Spleen (tissue), 11 donors: Measurements from ENCODE around the gene PAX5. TPM values are rescaled to one million over a fixed set of nuclear protein-coding genes. Genes with fewer than 3 reads are reported as not detected.

Experiments
- DNase-seq: peaks from one replicate; pipeline ENCODE4 v3.0.0-alpha.2; 2020
- H3K27ac ChIP-seq, 8 donors: fragments of 200-600 bp; sonication (generic) in 7 of 8; 1 replicate in 4 of 8; 2 replicates in 4 of 8; pipeline versions ENCODE4 v1.5.0 to v1.8.0; 2016 to 2021; ENCODE audit warnings: inconsistent platforms in 4 of 8, mild to moderate bottlenecking in 4 of 8, moderate library complexity in 1 of 8
- H3K27me3 ChIP-seq, 7 donors: fragments of 200-600 bp; sonication (generic) in 6 of 7; replicated peaks in 1 of 7; 1 replicate in 4 of 7; 2 replicates in 3 of 7; pipeline versions ENCODE4 v1.5.0 to v1.8.0; 2016 to 2021; ENCODE audit warnings: inconsistent platforms in 3 of 7, mild to moderate bottlenecking in 1 of 7
- H3K36me3 ChIP-seq, 6 donors: fragments of 200-600 bp; sonication (generic) in 5 of 6; 1 replicate in 4 of 6; 2 replicates in 2 of 6; pipeline versions ENCODE4 v1.5.0 to v1.8.0; 2016 to 2021; ENCODE audit warnings: inconsistent platforms in 2 of 6
- H3K4me1 ChIP-seq, 6 donors: fragments of 200-600 bp; sonication (generic) in 5 of 6; 1 replicate in 3 of 6; 2 replicates in 3 of 6; pipeline versions ENCODE4 v1.5.0 to v1.8.0; 2016 to 2021; ENCODE audit warnings: inconsistent platforms in 3 of 6
- H3K4me3 ChIP-seq, 8 donors: fragments of 200-600 bp; sonication (generic) in 7 of 8; 1 replicate in 4 of 8; 2 replicates in 4 of 8; pipeline versions ENCODE4 v1.5.0 to v1.8.0; 2016 to 2021; ENCODE audit warnings: inconsistent platforms in 4 of 8, mild to moderate bottlenecking in 4 of 8, moderate library complexity in 2 of 8
- H3K9me3 ChIP-seq, 8 donors: fragments of 200-600 bp; sonication (generic) in 7 of 8; 1 replicate in 4 of 8; 2 replicates in 4 of 8; pipeline versions ENCODE4 v1.5.0 to v1.8.0; 2016 to 2021; ENCODE audit warnings: inconsistent platforms in 4 of 8
- POLR2A ChIP-seq, 3 donors: fragments of 450-650 bp; IDR thresholded peaks; one replicate each; pipeline ENCODE4 v1.5.1; 2017; ENCODE audit warnings: antibody characterized with exemption in 3 of 3, mild to moderate bottlenecking in 1 of 3
- POLR2AphosphoS5 ChIP-seq, 3 donors: sonication (generic); formaldehyde crosslinking; IDR thresholded peaks; one replicate each; pipeline ENCODE4 v1.5.1; 2017; ENCODE audit warnings: antibody characterized with exemption in 3 of 3
- WGBS, 5 donors: extraction: QIAGEN DNeasy Blood & Tissue Kit in 3 of 5; methylation state at CpG; one replicate each; pipeline versions ENCODE4 v1.1.5 to v1.1.7; 2013 to 2018; 5-methylcytosine and 5-hydroxymethylcytosine counted together
- intact Hi-C: fragments of 100-400 bp; cut with DNase I; formaldehyde crosslinking; loops from one replicate; pipeline ENCODE4 v1.15.0; 2023; ENCODE audit warnings: low total_unique reads
- polyA plus RNA-seq, 3 donors: library from polyadenylated mRNA; stranded (reverse); fragments of 200-250 nt; gene quantifications; one replicate each; pipeline ENCODE4 v1.2.1, GENCODE V29; 2013
- total RNA-seq, 7 donors: library from RNA; depleted of rRNA in 3 of 7; stranded (reverse); fragments of >200 nt in 3 of 7; fragmentation: NEBNext Ultra II Directional in 4 of 7; extraction: Animal tissue kit (Norgen Biotek cat#: 25700) in 4 of 7; gene quantifications; one replicate each; pipeline versions ENCODE4 v1.1.0 to v1.2.1, GENCODE V29; 2016 to 2021
- TF ChIP-seq, protein P1 (sequence below), 11 experiments: fragments of 200-600 bp in 7 of 11; fragments of 450-650 bp in 4 of 11; sonication (generic) in 4 of 11; IDR thresholded peaks in 8 of 11; conservative IDR thresholded peaks in 3 of 11; 1 replicate in 7 of 11; 2 replicates in 4 of 11; pipeline versions ENCODE4 v1.4.0 to v1.8.0; 2016 to 2021; ENCODE audit warnings: antibody characterized with exemption in 11 of 11, inconsistent platforms in 4 of 11, mild to moderate bottlenecking in 1 of 11
- donor health status: healthy with polysubstance abuse.
- donor health status: DM: no; HTN: no; CAD: no; lungs with moderate emphysema.
- donor health status: DM: no; HTN: no; CAD: no.
- donor health status: Bipolar disorder and iron deficiency.
- donor health status: healthy.
- donor health status: DM: no; HTN: no; CAD: no.
- donor health status: DM: yes; HTN: yes; CAD: no.

PAX5 gene
- total and polyA plus RNA-seq, 10 donors, result 15.9 to 120 (median 53.0) TPM

- H3K36me3 ChIP-seq, result no peaks in the 10 kb centered on the region
- H3K4me1 ChIP-seq, result peaks cover 32 to 97% (median 69%) of the 10 kb centered on the region in 6 donors
- TF ChIP-seq POLR2AphosphoS5 (IDR thresholded peaks at IDR 0.05) (peak; percentile 53 to 82 (median 71)), POLR2A (IDR thresholded peaks at IDR 0.05) (no peak)
- H3K4me3 ChIP-seq, result peak overlapping the region; percentile 43 to 73 (median 57)
- H3K27ac ChIP-seq, result peak overlapping the region in 5 of 8 donors; percentile 71 to 91 (median 85)
- no peaks in the 10 kb centered on the region for H3K9me3 ChIP-seq
- WGBS, 5 donors, result 2 to 3% (median 2%) methylated on average over 33 to 58 of the region's 58 CpGs
- peaks cover 25 to 100% (median 94%) of the 10 kb centered on the region in 7 donors for H3K27me3 ChIP-seq
- intact Hi-C loops, result no loop called here
- peak; percentile 95 for DNase-seq
Observed at GRCh38 chr9:37027582-37028419, 6.3 kb downstream of the PAX5 start.

DNA sequence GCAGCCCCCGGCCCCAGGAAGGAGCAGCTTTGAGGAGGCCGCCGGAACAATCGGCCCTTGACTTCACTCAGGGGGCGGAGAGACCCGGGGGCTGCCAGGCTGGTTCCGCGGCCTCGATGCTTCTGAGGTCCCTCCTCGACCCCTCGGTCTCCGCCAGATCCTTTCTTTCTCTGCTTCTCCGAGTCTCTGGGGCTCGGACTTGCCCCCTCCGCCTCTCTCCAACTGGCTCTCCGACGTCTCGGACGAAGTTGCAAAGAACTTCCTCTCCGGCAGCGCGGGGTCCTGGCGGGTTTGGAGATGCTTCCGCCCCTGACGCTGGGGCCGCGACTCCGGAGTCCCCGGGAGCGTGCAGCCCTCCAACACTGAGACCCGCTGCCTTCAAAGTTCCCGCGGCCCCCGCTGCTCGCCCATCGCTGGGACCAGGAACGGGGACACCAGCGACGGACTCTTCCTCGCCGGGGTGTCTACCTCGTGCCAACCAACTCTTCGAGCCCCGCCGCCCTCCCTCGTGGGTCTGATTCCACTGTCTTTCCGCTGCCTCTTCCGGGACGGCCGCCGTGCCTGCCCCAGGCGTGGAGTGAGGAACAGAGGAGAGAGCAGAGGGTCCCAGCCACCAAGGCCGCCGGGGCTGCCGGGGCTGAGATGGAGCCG lies 7.0 kb downstream of the PAX5 start:
- peak overlapping the region; percentile 43 to 73 (median 57) for H3K4me3 ChIP-seq
- peaks cover 32 to 100% (median 71%) of the 10 kb centered on the region in 6 donors for H3K4me1 ChIP-seq
- no peaks in the 10 kb centered on the region for H3K9me3 ChIP-seq
- peaks cover 23 to 100% (median 95%) of the 10 kb centered on the region in 7 donors for H3K27me3 ChIP-seq
- intact Hi-C loops, result no loop called here
- 2 to 3% (median 2%) methylated on average over 21 to 56 of the region's 56 CpGs for WGBS, 5 donors
- DNase-seq, result peak; percentile 86
- peak overlapping the region; percentile 15 to 85 (median 72) for H3K27ac ChIP-seq
- TF ChIP-seq POLR2AphosphoS5 (IDR thresholded peaks at IDR 0.05), result no peak
- TF ChIP-seq POLR2A (IDR thresholded peaks at IDR 0.05), result no peak
- TF ChIP-seq, protein P1, sequence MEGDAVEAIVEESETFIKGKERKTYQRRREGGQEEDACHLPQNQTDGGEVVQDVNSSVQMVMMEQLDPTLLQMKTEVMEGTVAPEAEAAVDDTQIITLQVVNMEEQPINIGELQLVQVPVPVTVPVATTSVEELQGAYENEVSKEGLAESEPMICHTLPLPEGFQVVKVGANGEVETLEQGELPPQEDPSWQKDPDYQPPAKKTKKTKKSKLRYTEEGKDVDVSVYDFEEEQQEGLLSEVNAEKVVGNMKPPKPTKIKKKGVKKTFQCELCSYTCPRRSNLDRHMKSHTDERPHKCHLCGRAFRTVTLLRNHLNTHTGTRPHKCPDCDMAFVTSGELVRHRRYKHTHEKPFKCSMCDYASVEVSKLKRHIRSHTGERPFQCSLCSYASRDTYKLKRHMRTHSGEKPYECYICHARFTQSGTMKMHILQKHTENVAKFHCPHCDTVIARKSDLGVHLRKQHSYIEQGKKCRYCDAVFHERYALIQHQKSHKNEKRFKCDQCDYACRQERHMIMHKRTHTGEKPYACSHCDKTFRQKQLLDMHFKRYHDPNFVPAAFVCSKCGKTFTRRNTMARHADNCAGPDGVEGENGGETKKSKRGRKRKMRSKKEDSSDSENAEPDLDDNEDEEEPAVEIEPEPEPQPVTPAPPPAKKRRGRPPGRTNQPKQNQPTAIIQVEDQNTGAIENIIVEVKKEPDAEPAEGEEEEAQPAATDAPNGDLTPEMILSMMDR (IDR thresholded peaks at IDR 0.05 in 8 of 11, conservative IDR thresholded peaks at IDR 0.05 in 3 of 11), result no peak
- H3K36me3 ChIP-seq, result no peaks in the 10 kb centered on the region

DNA sequence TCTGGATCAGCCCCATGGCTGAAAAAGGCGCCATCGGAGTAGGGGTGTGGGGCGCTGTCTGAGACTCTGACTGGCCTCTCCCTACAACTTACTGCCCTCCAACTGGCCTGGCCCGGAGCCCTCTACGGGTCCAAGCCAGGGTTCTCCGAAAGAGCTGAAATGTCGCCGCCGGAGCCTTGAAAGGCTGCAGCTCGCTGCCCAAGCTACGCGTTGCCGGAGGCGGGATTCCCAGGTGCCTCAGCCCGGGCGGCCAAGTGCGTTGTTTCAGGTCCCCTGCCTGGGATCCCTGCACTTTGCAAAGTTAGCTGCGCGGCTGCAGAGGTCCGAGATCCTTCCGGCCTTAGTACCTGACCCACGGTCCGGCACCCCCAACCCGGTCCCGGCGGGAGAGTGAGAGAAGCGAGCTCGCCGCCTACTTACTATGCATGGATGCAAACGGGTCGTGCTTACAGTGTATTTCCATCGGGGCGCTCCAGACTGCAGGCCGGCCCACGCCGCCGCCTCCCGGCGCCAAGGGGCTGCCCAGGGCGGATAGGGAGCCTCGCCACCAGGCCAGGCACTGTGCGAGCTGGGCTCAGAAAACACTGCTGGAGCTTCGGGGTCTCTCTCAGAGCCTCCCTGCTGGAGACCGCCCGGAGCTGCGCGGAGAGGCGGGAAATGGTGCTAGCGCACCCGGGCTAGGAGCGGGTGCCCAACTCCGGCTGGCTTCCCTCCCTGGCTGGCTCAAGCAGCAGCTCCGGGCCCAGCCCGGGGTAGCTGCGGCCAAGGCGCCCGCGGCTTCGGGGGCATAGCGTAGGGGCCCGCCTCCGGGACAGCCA lies 7.7 kb downstream of the PAX5 start:
- intact Hi-C loops, result no loop called here
- Histone ChIP-seq H3K36me3 (no peaks in the 10 kb centered on the region), H3K27me3 (peaks cover 23 to 98% (median 88%) of the 10 kb centered on the region in 7 donors), H3K4me1 (peaks cover 32 to 100% (median 71%) of the 10 kb centered on the region in 6 donors), H3K4me3 (peak overlapping the region; percentile 43 to 73 (median 57)), H3K27ac (peak overlapping the region; percentile 15 to 85 (median 72)), H3K9me3 (no peaks in the 10 kb centered on the region)
- 2 to 4% (median 3%) methylated on average over 30 to 62 of the region's 62 CpGs for WGBS, 5 donors
- DNase-seq, result peak; percentile 78
- TF ChIP-seq POLR2AphosphoS5 (IDR thresholded peaks at IDR 0.05) (no peak), POLR2A (IDR thresholded peaks at IDR 0.05) (no peak)
- TF ChIP-seq, protein P1 (IDR thresholded peaks at IDR 0.05 in 8 of 11, conservative IDR thresholded peaks at IDR 0.05 in 3 of 11), result no peak

DNA sequence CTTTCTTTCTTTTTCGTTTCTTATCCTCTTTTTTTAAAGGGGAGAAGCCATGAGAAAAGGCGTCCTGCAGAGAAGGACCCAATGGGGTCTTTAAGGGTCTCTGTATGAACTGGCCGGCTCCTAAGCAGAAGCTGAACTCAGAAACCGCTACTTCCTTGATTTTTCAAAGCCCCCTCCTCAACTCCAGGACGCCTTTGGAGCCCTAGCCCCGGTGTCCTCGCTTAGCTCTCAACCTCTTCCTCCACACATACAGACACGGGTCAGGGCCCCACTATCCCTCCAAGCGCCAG lies 8.3 kb downstream of the PAX5 start:
- H3K9me3 ChIP-seq, result no peaks in the 10 kb centered on the region
- peak overlapping the region; percentile 43 to 73 (median 57) for H3K4me3 ChIP-seq
- intact Hi-C loops, result no loop called here
- TF ChIP-seq POLR2AphosphoS5 (IDR thresholded peaks at IDR 0.05) (no peak), POLR2A (IDR thresholded peaks at IDR 0.05) (no peak)
- TF ChIP-seq, protein P1 (IDR thresholded peaks at IDR 0.05 in 8 of 11, conservative IDR thresholded peaks at IDR 0.05 in 3 of 11), result no peak
- H3K27me3 ChIP-seq, result peaks cover 23 to 94% (median 82%) of the 10 kb centered on the region in 7 donors
- peaks cover 32 to 99% (median 67%) of the 10 kb centered on the region in 6 donors for H3K4me1 ChIP-seq
- WGBS, 5 donors, result 2 to 4% (median 3%) methylated on average over 9 of the region's 9 CpGs
- H3K36me3 ChIP-seq, result no peaks in the 10 kb centered on the region
- H3K27ac ChIP-seq, result peak overlapping the region in 5 of 8 donors; percentile 71 to 85 (median 76)
- DNase-seq, result no peak
